ENCODE data around the gene NLRC5.
A peak's percentile ranks its signal among the peaks of the same experiment; 100 is the strongest.
"Not testable (repeated sequence)": the region's sequence is repeated elsewhere in the genome, so short reads cannot be mapped to it uniquely, and the experiment has no call there.

NLRC5 gene

DNA sequence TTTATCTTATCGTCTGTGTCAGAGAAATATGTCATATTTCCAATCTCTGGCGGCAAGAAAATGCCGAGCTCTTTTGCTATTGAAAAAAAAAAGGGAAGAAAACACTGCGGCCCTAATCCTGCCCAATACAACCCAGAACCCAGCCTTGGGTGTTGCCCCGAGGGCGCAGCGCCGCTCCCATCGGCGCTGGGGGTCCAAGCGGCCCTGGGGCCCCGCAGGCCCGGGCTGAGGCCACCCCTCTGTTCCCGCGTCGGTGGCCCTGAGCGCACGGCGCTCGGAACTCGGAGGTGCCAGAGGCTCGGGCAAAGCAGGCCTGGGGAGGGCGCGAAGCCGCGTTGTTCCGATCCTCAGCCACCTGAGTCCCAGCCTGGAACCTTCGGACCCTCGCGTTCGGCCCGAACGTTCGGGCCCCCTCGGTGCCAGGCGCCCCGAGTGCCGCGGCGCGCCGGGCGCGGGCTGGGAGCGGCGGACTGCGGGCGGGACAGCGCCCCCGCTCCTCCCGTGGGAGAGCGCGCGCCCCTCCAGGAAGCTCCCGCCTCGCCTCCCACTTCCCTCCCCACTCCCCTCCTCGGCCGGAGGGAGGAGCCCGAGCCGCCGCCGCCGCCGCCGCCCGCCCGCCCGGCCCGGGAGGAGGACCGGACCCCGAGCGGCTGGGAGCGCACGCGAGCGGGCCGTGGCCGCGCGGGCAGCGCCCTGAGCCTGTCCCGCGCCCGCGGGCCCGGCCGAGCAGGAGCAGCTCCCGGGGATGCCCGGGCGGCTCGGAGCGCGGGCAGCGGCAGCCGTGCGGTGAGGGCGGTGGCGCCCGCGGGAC, 102.8 kb downstream of the NLRC5 start, which contains the start of gene CPNE2:
TSS of gene CPNE2 (plus strand) at position 609 of the 811 bp plus-strand sequence. CDS start 18,160 bp downstream, outside the sequence.
- FAIRE-seq, result peak; percentile 83

DNA sequence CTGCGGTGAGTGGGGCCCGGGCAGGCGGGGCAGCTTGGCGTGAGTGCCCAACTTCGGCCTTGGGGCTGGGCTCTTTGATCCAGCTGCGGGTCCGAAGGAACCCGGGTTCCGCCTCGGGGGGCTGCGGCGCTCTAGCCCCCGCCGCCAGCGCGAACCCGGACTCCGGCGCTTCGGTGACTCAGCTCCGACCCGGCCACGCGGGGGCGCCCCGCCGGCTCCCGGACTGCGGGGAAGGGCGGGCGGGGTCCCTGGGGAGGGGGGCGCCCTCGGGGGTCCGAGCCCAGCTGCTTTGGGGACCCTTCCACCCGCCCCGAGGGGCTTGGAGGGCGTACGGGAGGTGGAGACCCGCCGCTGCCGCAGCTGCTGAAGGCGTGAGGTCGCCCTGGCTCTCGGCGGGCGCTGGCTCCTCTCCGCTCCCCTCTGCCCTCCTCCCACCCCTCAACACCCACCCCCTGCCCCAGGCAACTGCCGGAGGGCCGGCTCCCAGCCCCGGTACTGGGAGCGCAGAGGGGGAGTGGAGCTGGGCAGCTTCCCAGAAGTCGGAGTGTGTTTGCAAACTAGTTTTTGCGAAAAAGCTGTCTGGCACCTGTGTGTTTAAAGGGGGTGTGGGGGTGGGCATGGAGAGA, 103.5 kb downstream of the NLRC5 start:
- FAIRE-seq (peak; percentile 74), DNase-seq (ENCODE audit: insufficient read length, low spot score) (peak; percentile 76)
- TF ChIP-seq POU2F2 (IDR thresholded peaks at IDR 0.05; ENCODE audit: low read depth, low read length) (no peak), PAX5 (IDR thresholded peaks at IDR 0.05; ENCODE audit: insufficient read depth, low read length, severe bottlenecking) (no peak), SPI1 (IDR thresholded peaks at IDR 0.05; ENCODE audit: low read depth, low read length) (no peak), TAF1 (IDR thresholded peaks at IDR 0.05; ENCODE audit: low read depth, low read length) (no peak), POLR2A (IDR thresholded peaks at IDR 0.05; ENCODE audit: low read depth, low read length) (no peak), POLR2AphosphoS5 (IDR thresholded peaks at IDR 0.05; ENCODE audit: low read depth, low read length) (no peak)

More for the DNA sequence above, 102.8 kb downstream of the NLRC5 start, which contains the start of gene CPNE2:
- peak; percentile 66 for DNase-seq (ENCODE audit: insufficient read length, low spot score)
- no peak for TF ChIP-seq TAF1 (IDR thresholded peaks at IDR 0.05; ENCODE audit: low read depth, low read length)
- no peak for TF ChIP-seq POU2F2 (IDR thresholded peaks at IDR 0.05; ENCODE audit: low read depth, low read length)
- no peak for TF ChIP-seq POLR2AphosphoS5 (IDR thresholded peaks at IDR 0.05; ENCODE audit: low read depth, low read length)
- TF ChIP-seq POLR2A (IDR thresholded peaks at IDR 0.05; ENCODE audit: low read depth, low read length), result no peak
- TF ChIP-seq PAX5 (IDR thresholded peaks at IDR 0.05; ENCODE audit: insufficient read depth, low read length, severe bottlenecking), result no peak
- TF ChIP-seq SPI1 (IDR thresholded peaks at IDR 0.05; ENCODE audit: low read depth, low read length), result no peak

DNA sequence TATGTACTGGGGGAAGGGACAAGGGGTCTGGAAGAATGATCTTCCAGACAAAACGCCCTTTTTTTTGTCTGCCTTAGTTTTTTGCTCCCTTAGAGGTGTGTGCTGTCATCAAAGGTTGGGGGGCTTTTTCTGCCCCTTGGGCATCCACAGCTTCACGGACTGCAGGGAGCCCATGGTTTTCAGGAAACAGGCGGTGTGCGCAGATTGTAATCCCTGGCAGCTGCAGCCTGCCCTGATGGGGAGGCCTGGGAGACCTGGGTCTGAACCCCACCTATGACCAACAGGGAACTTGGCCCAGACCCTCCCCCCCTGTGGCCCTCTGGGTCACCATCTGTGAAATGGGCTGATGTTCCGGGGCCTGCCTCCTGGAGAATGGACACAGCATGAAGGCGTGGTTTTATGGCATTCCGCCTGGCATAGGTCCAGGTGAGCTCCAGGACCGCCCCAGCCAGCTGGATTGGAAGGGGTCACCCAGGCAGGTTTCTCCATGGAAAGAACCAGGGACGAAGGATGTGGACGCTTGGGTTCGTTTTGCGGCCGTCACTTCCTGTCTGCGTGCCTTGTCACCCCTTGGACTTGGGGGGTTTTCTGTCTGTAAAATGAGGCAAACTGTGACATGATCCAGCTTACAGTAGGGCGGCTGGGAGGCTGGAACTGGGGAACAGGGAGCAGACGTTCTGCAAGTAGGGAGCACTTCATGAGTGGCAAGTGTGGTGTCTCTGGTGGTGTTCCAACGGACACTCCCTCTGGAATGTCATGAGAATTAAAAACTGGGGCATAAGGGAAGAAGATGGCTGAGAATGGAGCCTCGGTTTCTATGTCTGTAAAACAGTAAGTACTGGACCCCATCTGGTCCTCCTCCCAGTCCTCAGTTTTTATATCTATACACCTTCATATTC, 104.6 kb downstream of the NLRC5 start:
- FAIRE-seq, result peak; percentile 43
- no peak for DNase-seq (ENCODE audit: insufficient read length, low spot score)
- TF ChIP-seq TAF1 (IDR thresholded peaks at IDR 0.05; ENCODE audit: low read depth, low read length) (no peak), POU2F2 (IDR thresholded peaks at IDR 0.05; ENCODE audit: low read depth, low read length) (no peak), SPI1 (IDR thresholded peaks at IDR 0.05; ENCODE audit: low read depth, low read length) (no peak), POLR2A (IDR thresholded peaks at IDR 0.05; ENCODE audit: low read depth, low read length) (no peak), PAX5 (IDR thresholded peaks at IDR 0.05; ENCODE audit: insufficient read depth, low read length, severe bottlenecking) (no peak), POLR2AphosphoS5 (IDR thresholded peaks at IDR 0.05; ENCODE audit: low read depth, low read length) (no peak)

- DNase-seq (ENCODE audit: insufficient read length, low spot score), result no peak
- TF ChIP-seq SPI1 (IDR thresholded peaks at IDR 0.05; ENCODE audit: low read depth, low read length), result no peak
- no peak for FAIRE-seq
Observed at GRCh38 chr16:57094911-57095310, 105.6 kb downstream of the NLRC5 start.

GRCh38 chr16:57096192-57096591, 106.8 kb downstream of the NLRC5 start:
- TF ChIP-seq POU2F2 (IDR thresholded peaks at IDR 0.05; ENCODE audit: low read depth, low read length), result no peak
- no peak for TF ChIP-seq SPI1 (IDR thresholded peaks at IDR 0.05; ENCODE audit: low read depth, low read length)
- TF ChIP-seq POLR2A (IDR thresholded peaks at IDR 0.05; ENCODE audit: low read depth, low read length), result no peak
- no peak for TF ChIP-seq TAF1 (IDR thresholded peaks at IDR 0.05; ENCODE audit: low read depth, low read length)
- TF ChIP-seq POLR2AphosphoS5 (IDR thresholded peaks at IDR 0.05; ENCODE audit: low read depth, low read length), result no peak
- TF ChIP-seq PAX5 (IDR thresholded peaks at IDR 0.05; ENCODE audit: insufficient read depth, low read length, severe bottlenecking), result no peak
- no peak for DNase-seq (ENCODE audit: insufficient read length, low spot score)
- no peak for FAIRE-seq

- no peak for DNase-seq (ENCODE audit: insufficient read length, low spot score)
- no peak for FAIRE-seq
- TF ChIP-seq SPI1 (IDR thresholded peaks at IDR 0.05; ENCODE audit: low read depth, low read length), result no peak
- no peak for TF ChIP-seq PAX5 (IDR thresholded peaks at IDR 0.05; ENCODE audit: insufficient read depth, low read length, severe bottlenecking)
- no peak for TF ChIP-seq TAF1 (IDR thresholded peaks at IDR 0.05; ENCODE audit: low read depth, low read length)
- TF ChIP-seq POU2F2 (IDR thresholded peaks at IDR 0.05; ENCODE audit: low read depth, low read length), result no peak
- no peak for TF ChIP-seq POLR2A (IDR thresholded peaks at IDR 0.05; ENCODE audit: low read depth, low read length)
- no peak for TF ChIP-seq POLR2AphosphoS5 (IDR thresholded peaks at IDR 0.05; ENCODE audit: low read depth, low read length)
Observed at GRCh38 chr16:57096793-57097192, 107.4 kb downstream of the NLRC5 start.

- TF ChIP-seq POLR2A (IDR thresholded peaks at IDR 0.05; ENCODE audit: low read depth, low read length), result no peak
- no peak for TF ChIP-seq PAX5 (IDR thresholded peaks at IDR 0.05; ENCODE audit: insufficient read depth, low read length, severe bottlenecking)
- TF ChIP-seq POU2F2 (IDR thresholded peaks at IDR 0.05; ENCODE audit: low read depth, low read length), result no peak
- no peak for TF ChIP-seq TAF1 (IDR thresholded peaks at IDR 0.05; ENCODE audit: low read depth, low read length)
- TF ChIP-seq POLR2AphosphoS5 (IDR thresholded peaks at IDR 0.05; ENCODE audit: low read depth, low read length), result no peak
- no peak for TF ChIP-seq SPI1 (IDR thresholded peaks at IDR 0.05; ENCODE audit: low read depth, low read length)
- no peak for FAIRE-seq
- no peak for DNase-seq (ENCODE audit: insufficient read length, low spot score)
Observed at GRCh38 chr16:57098188-57098841, 109.0 kb downstream of the NLRC5 start.

GRCh38 chr16:57099965-57100364, 110.6 kb downstream of the NLRC5 start:
- FAIRE-seq; DNase-seq (ENCODE audit: insufficient read length, low spot score): not testable (repeated sequence)

DNA sequence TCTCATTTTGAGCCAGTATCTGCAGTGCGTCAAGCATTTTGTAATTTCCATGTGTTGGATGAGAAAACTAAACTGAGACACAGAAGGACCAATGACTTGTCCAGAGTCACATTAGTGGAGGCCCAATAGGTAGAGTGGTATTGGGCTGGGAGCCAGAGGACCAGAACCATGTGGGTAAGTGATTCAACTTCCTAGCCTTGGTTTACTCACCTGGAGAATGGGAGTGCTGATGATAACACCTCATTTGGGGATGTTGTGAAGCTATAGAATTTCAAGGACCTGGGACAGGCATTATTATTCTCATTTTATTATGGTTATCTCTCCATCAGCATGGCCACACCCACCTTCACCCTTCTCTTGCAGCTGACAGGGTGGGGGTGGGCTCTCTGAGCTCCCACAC, 111.1 kb downstream of the NLRC5 start:
- FAIRE-seq (no peak), DNase-seq (ENCODE audit: insufficient read length, low spot score) (no peak)
- TF ChIP-seq POLR2A (IDR thresholded peaks at IDR 0.05; ENCODE audit: low read depth, low read length) (no peak), POLR2AphosphoS5 (IDR thresholded peaks at IDR 0.05; ENCODE audit: low read depth, low read length) (no peak), PAX5 (IDR thresholded peaks at IDR 0.05; ENCODE audit: insufficient read depth, low read length, severe bottlenecking) (no peak), SPI1 (IDR thresholded peaks at IDR 0.05; ENCODE audit: low read depth, low read length) (no peak), TAF1 (IDR thresholded peaks at IDR 0.05; ENCODE audit: low read depth, low read length) (no peak), POU2F2 (IDR thresholded peaks at IDR 0.05; ENCODE audit: low read depth, low read length) (no peak)
